HepG2 (cell line): Measurements from ENCODE around the gene KIF3C. TPM values are rescaled to one million over a fixed set of nuclear protein-coding genes. Genes with fewer than 3 reads are reported as not detected.

Source experiments
- ESRRA ChIP-seq: sonication (generic); formaldehyde crosslinking; IDR thresholded peaks from 2 replicates; pipeline ENCODE4 v1.5.1; 2020; ENCODE audit warnings: mild to moderate bottlenecking, low read depth, missing genetic modification reagents
- SAP130 ChIP-seq: IDR thresholded peaks from 2 replicates; pipeline ENCODE4 v1.6.1; 2016; ENCODE audit warnings: low read depth
- SNRNP70 ChIP-seq: fragments of 200-400 bp; formaldehyde crosslinking; IDR thresholded peaks from 2 replicates; pipeline ENCODE4 v1.6.1; 2017; ENCODE audit warnings: mild to moderate bottlenecking, low read depth, low read length, moderate library complexity
- TGIF2 ChIP-seq: IDR thresholded peaks from 2 replicates; pipeline ENCODE4 v1.6.1; 2016; ENCODE audit warnings: control low read depth, missing compliant biosample characterization
- ZBTB44 ChIP-seq: sonication (generic); formaldehyde crosslinking; IDR thresholded peaks from 2 replicates; pipeline ENCODE4 v1.4.0; 2020; ENCODE audit warnings: missing genetic modification reagents
- ZFAT ChIP-seq: sonication (generic); formaldehyde crosslinking; conservative IDR thresholded peaks from 2 replicates; pipeline ENCODE4 v1.8.1; 2023; ENCODE audit warnings: missing genetic modification reagents, inconsistent platforms
- ZNF318 ChIP-seq: sonication (generic); formaldehyde crosslinking; IDR thresholded peaks from 2 replicates; pipeline ENCODE4 v1.4.0; 2020; ENCODE audit warnings: mild to moderate bottlenecking, missing genetic modification reagents
- ZNF776 ChIP-seq: sonication (generic); formaldehyde crosslinking; IDR thresholded peaks from 2 replicates; pipeline ENCODE4 v1.4.0; 2020; ENCODE audit warnings: mild to moderate bottlenecking, missing genetic modification reagents
- polyA plus RNA-seq, 8 experiments: library from polyadenylated mRNA; depleted of rRNA in 3 of 8; stranded (reverse) in 7 of 8; unstranded in 1 of 8; fragments of >200 nt; fragmentation: Illumina TruSeq in 4 of 8; extraction: Trizol in 4 of 8; gene quantifications; 2 replicates each; pipeline versions ENCODE4 v1.2.1 to v1.2.3, GENCODE V29; 2011 to 2016; ENCODE audit warnings: low read depth in 4 of 8, missing spikeins in 1 of 8, mixed read lengths in 1 of 8; ENCODE audit not compliant: insufficient read depth in 1 of 8
- total RNA-seq, 5 experiments: library from RNA; depleted of rRNA; stranded (reverse); fragments of >200 nt; fragmentation: Illumina TruSeq; extraction: Trizol; gene quantifications; 2 replicates each; pipeline ENCODE4 v1.2.3, GENCODE V29; 2016; ENCODE audit warnings: low read depth in 1 of 5
- TF ChIP-seq, protein P1 (sequence below): IDR thresholded peaks from 2 replicates; pipeline ENCODE4 v1.6.1; 2016
- TF ChIP-seq, protein P2 (sequence below), 2 experiments: sonication (generic) in 1 of 2; formaldehyde crosslinking in 1 of 2; IDR thresholded peaks; 2 replicates each; pipeline versions ENCODE4 v1.6.1 to v1.9.0; 2014 to 2022; ENCODE audit warnings: antibody characterized with exemption in 1 of 2, borderline replicate concordance in 1 of 2, inconsistent platforms in 1 of 2, low read depth in 1 of 2, missing genetic modification reagents in 1 of 2

The KIF3C gene
- total and polyA plus RNA-seq, 2 of the 13 experiments (the other 11 are each of a cell fraction or from before 2014, with no cell fraction given): 3.6 to 4.9 TPM

DNA sequence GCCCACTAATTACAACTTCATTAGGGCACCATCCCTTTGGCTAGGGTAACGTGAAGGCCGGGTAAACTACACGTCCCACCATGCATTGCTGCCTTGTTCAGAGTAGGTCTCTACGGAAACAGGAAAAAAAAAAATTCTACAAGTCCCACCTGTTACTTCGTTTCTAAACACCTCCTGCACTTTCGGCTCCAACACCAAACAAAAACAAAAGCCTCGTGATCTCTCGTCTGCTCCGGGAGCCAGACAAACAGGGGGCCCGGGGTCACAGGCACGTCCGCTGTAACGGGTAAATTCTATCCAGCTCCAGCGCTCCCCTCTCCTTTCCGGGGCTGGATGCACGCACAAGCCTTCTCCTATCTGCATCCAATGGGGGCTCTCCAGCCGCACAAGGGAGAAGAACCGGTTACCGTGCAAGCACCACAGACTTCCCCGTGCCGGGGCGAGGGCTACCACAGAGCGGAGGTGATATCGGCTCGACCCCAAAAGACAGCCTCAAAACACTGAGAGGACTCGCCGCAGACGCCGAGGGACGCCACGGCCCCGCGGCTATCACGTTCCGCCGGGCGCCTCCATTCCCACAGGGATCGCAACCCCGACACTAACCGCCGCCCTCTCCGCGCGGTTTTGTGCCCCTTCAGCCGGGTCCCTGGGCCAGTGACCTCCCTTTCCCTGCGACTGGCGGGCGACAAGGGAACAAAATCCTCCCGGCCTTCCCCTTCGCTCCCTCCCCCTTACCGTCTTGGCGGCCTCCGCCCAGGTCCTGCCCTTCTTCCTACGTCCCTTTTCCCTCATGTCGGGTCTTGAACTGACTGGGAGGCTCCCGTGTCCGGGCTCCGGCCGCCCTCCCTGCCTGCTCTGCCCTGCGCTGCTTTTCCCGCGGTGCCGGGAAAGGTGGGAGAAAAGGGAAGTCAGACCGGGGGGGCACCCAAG is 104.6 kb downstream of the KIF3C start (continued):
- TF ChIP-seq ZNF318 (CRISPR knock-in tag) (no peak), TGIF2 (CRISPR knock-in tag) (0 out of 2 replicates have a peak, but pooled peaks have one; percentile 29), SAP130 (CRISPR knock-in tag) (peak; percentile 71), ESRRA (CRISPR knock-in tag) (0 out of 2 replicates have a peak, but pooled peaks have one; percentile 9), ZNF776 (CRISPR knock-in tag) (peak; percentile 81), SNRNP70 (no peak), ZBTB44 (CRISPR knock-in tag) (no peak), ZFAT (CRISPR knock-in tag) (peak; percentile 91)
- TF ChIP-seq, protein P1, sequence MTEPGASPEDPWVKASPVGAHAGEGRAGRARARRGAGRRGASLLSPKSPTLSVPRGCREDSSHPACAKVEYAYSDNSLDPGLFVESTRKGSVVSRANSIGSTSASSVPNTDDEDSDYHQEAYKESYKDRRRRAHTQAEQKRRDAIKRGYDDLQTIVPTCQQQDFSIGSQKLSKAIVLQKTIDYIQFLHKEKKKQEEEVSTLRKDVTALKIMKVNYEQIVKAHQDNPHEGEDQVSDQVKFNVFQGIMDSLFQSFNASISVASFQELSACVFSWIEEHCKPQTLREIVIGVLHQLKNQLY (CRISPR knock-in tag): no peak
- TF ChIP-seq, protein P2, sequence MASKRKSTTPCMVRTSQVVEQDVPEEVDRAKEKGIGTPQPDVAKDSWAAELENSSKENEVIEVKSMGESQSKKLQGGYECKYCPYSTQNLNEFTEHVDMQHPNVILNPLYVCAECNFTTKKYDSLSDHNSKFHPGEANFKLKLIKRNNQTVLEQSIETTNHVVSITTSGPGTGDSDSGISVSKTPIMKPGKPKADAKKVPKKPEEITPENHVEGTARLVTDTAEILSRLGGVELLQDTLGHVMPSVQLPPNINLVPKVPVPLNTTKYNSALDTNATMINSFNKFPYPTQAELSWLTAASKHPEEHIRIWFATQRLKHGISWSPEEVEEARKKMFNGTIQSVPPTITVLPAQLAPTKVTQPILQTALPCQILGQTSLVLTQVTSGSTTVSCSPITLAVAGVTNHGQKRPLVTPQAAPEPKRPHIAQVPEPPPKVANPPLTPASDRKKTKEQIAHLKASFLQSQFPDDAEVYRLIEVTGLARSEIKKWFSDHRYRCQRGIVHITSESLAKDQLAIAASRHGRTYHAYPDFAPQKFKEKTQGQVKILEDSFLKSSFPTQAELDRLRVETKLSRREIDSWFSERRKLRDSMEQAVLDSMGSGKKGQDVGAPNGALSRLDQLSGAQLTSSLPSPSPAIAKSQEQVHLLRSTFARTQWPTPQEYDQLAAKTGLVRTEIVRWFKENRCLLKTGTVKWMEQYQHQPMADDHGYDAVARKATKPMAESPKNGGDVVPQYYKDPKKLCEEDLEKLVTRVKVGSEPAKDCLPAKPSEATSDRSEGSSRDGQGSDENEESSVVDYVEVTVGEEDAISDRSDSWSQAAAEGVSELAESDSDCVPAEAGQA (IDR thresholded peaks at IDR 0.05; ENCODE audit: low read depth): 0 out of 2 replicates have a peak, but pooled peaks have one; percentile 36
- TF ChIP-seq, protein P2 (CRISPR knock-in tag; IDR thresholded peaks at IDR 0.05; ENCODE audit: borderline replicate concordance): 0 out of 2 replicates have a peak, but pooled peaks have one; percentile 31
